Stimulated activated CD4-positive, alpha-beta T cell treated with anti-CD3 and anti-CD28 coated beads, Interleukin-4, amount 100 ng/mL, for 24 hours (primary cell): ENCODE results near the gene UBN1.
A peak's percentile ranks its signal among the peaks of the same experiment; 100 is the strongest.

ENCODE experiments used
- DNase-seq: peaks from one replicate; pipeline ENCODE4 v3.0.0-alpha.2; 2020

UBN1 gene

GRCh38 chr16:4814542-4815173, 32.6 kb upstream of the UBN1 start:
- no peak for DNase-seq

- no peak for DNase-seq
Measured at GRCh38 chr16:4820652-4821051, 26.6 kb upstream of the UBN1 start.

GRCh38 chr16:4825196-4825595, 22.1 kb upstream of the UBN1 start:
- no peak for DNase-seq

- DNase-seq: no peak
Measured at GRCh38 chr16:4826526-4826925, 20.8 kb upstream of the UBN1 start.

- DNase-seq: no peak
Measured at GRCh38 chr16:4826980-4827379, 20.3 kb upstream of the UBN1 start.

GRCh38 chr16:4828567-4829321, 18.5 kb upstream of the UBN1 start:
- DNase-seq: no peak

- no peak for DNase-seq
Measured at GRCh38 chr16:4830408-4830807, 16.9 kb upstream of the UBN1 start.

GRCh38 chr16:4831616-4832015, 15.7 kb upstream of the UBN1 start:
- DNase-seq: no peak

GRCh38 chr16:4832698-4833343, 14.5 kb upstream of the UBN1 start:
- no peak for DNase-seq

- no peak for DNase-seq
Measured at GRCh38 chr16:4833584-4833983, 13.7 kb upstream of the UBN1 start.

- no peak for DNase-seq
Measured at GRCh38 chr16:4836727-4837126, 10.6 kb upstream of the UBN1 start.

- no peak for DNase-seq
Measured at GRCh38 chr16:4837733-4838501, 9.4 kb upstream of the UBN1 start.

- DNase-seq: no peak
Measured at GRCh38 chr16:4839942-4840341, 7.3 kb upstream of the UBN1 start.

- DNase-seq: no peak
Measured at GRCh38 chr16:4840984-4841383, 6.3 kb upstream of the UBN1 start.

- DNase-seq: peak; percentile 20
Measured at GRCh38 chr16:4846503-4846900, 779 bp upstream of the UBN1 start.

- peak; percentile 57 for DNase-seq
Measured at GRCh38 chr16:4847774-4848587, 700 bp downstream of the UBN1 start.

GRCh38 chr16:4850211-4850610, 2.9 kb downstream of the UBN1 start:
- no peak for DNase-seq

GRCh38 chr16:4852221-4852872, 5.1 kb downstream of the UBN1 start:
- no peak for DNase-seq

- DNase-seq: no peak
Measured at GRCh38 chr16:4855371-4855770, 8.1 kb downstream of the UBN1 start.

- no peak for DNase-seq
Measured at GRCh38 chr16:4855804-4856203, 8.5 kb downstream of the UBN1 start.

GRCh38 chr16:4859190-4859899, 12.1 kb downstream of the UBN1 start:
- no peak for DNase-seq
